ENCODE results near the gene ATPAF1.

The ATPAF1 gene

DNA sequence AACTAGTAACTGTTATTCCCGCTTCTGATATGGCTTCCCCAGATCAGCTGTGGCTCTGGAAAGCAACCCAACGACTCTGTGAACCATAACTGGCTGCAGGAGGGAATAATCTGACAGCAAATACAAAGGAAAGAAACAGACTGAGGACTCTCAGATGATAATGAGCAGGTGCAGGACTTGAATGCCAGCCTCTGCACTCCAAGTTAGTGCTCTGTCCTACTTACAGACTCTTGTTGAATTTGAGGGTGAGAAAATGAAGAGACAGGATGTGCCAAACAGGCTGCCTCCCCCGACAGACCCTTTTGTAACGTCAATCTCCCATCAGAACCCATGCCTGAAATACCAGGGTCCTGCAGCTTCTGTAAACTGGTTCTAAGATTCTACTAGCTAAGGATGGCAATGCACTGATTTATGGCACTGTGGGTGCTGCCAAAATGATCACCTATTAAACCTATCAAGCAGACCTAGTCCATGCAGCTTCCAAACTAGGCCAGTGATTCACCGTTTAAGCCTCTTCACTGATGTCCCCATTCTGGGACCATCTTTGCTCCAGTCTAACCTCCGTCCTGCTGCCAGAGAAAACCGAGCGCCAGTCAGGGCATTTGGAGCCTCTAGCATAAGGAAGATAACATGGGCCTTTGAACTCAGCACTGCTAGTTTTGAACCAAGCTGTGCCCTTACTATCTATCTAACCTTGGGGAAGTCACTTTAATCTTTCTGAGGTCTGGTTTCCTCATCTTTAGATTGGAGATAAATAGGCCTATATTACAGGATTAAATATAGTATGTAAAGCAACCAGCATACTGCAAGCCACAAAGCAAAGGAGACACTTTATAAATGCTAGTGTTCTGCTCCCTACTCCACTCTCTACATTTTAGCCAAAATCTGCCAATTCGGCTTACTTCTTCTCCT, 68.8 kb downstream of the ATPAF1 start:
- H3K9me3 ChIP-seq (ENCODE audit: low read length): no peaks in the 10 kb centered on the region
- no peak overlapping the region for H2AFZ ChIP-seq (ENCODE audit: low read depth, low read length)
- H3K4me1 ChIP-seq (ENCODE audit: insufficient read depth, low read length): peaks cover 9% of the 10 kb centered on the region
- H3K36me3 ChIP-seq (ENCODE audit: insufficient read depth, low read length): no peaks in the 10 kb centered on the region
- H3K4me3 ChIP-seq (ENCODE audit: low read length): no peak overlapping the region
- no peaks in the 10 kb centered on the region for H3K27me3 ChIP-seq (ENCODE audit: insufficient read depth, low read length)

DNA sequence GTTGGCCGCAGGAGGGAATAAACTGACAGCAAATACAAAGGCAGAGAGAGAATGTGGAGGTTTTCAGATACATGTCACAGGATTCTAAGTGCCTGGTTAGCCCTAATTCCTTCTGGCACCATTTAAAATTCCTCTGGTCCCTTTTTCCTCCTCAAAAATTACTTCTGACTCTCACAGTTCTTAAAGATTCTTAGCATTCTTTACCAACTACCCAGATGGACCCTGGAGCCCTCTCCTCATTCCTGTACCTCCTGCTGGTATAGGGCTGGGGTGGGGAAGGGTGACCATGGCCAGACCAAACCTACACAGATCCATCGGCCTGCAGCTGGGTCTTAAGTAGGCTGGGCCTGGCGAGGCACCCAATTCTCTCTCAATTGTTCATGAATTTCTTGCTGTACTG, 71.3 kb downstream of the ATPAF1 start:
- H3K4me1 ChIP-seq (ENCODE audit: insufficient read depth, low read length): no peaks in the 10 kb centered on the region
- H3K9me3 ChIP-seq (ENCODE audit: low read length): no peaks in the 10 kb centered on the region
- peaks cover 10% of the 10 kb centered on the region for H3K36me3 ChIP-seq (ENCODE audit: insufficient read depth, low read length)
- no peaks in the 10 kb centered on the region for H3K27me3 ChIP-seq (ENCODE audit: insufficient read depth, low read length)
- H2AFZ ChIP-seq (ENCODE audit: low read depth, low read length): no peak overlapping the region
- H3K4me3 ChIP-seq (ENCODE audit: low read length): no peak overlapping the region

DNA sequence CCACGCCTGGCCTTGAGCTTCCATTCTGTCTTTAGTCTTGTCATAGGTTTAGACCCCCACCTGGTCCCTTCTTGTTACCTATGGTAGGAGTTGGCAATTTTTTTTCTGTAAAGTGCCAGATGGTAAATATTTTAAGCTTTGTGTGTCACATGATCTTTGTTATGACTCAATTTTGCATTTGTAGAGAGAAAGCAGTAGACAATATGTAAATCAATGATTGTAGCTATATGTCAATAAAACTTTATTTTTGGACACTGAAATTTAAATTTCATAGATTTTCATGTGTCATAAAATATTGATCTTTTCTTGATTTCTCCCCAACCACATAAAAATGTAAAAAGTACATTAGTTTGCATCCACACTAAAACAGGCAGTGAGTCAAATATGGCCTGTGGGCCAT, 72.1 kb downstream of the ATPAF1 start:
- H3K4me3 ChIP-seq (ENCODE audit: low read length): no peak overlapping the region
- no peaks in the 10 kb centered on the region for H3K9me3 ChIP-seq (ENCODE audit: low read length)
- H3K27me3 ChIP-seq (ENCODE audit: insufficient read depth, low read length): no peaks in the 10 kb centered on the region
- H3K36me3 ChIP-seq (ENCODE audit: insufficient read depth, low read length): peaks cover 18% of the 10 kb centered on the region
- no peaks in the 10 kb centered on the region for H3K4me1 ChIP-seq (ENCODE audit: insufficient read depth, low read length)
- H2AFZ ChIP-seq (ENCODE audit: low read depth, low read length): no peak overlapping the region

- no peaks in the 10 kb centered on the region for H3K4me1 ChIP-seq (ENCODE audit: insufficient read depth, low read length)
- H3K9me3 ChIP-seq (ENCODE audit: low read length): peaks cover 5% of the 10 kb centered on the region
- H2AFZ ChIP-seq (ENCODE audit: low read depth, low read length): no peak overlapping the region
- no peak overlapping the region for H3K4me3 ChIP-seq (ENCODE audit: low read length)
- H3K27me3 ChIP-seq (ENCODE audit: insufficient read depth, low read length): no peaks in the 10 kb centered on the region
- H3K36me3 ChIP-seq (ENCODE audit: insufficient read depth, low read length): peaks cover 27% of the 10 kb centered on the region
These were observed 73.0 kb downstream of the ATPAF1 start for GRCh38 chr1:46595127-46595526.

- Histone ChIP-seq H3K4me1 (ENCODE audit: insufficient read depth, low read length) (no peaks in the 10 kb centered on the region), H2AFZ (ENCODE audit: low read depth, low read length) (no peak overlapping the region), H3K4me3 (ENCODE audit: low read length) (no peak overlapping the region), H3K36me3 (ENCODE audit: insufficient read depth, low read length) (peaks cover 35% of the 10 kb centered on the region), H3K27me3 (ENCODE audit: insufficient read depth, low read length) (no peaks in the 10 kb centered on the region), H3K9me3 (ENCODE audit: low read length) (peaks cover 15% of the 10 kb centered on the region)
These were observed 74.1 kb downstream of the ATPAF1 start for GRCh38 chr1:46594063-46594462.

DNA sequence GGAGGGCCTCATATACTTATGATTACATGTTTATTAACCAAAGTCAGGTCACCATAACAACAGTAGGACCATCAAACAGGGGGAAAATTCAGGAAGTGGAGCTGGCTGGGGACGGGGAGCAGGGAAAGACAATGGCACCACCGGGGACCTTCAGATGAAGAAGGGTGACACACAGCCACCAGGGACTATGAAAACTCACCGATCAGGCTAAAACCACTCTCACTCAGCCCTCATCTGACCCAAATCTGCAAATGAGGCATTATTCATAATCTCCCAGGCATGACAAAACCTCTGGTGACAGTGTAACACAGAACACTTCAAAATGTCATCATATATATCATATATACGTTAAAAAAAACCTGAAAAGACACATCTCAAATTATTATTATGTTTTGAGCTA, 75.3 kb downstream of the ATPAF1 start:
- H3K36me3 ChIP-seq (ENCODE audit: insufficient read depth, low read length): peaks cover 36% of the 10 kb centered on the region
- peaks cover 17% of the 10 kb centered on the region for H3K9me3 ChIP-seq (ENCODE audit: low read length)
- H2AFZ ChIP-seq (ENCODE audit: low read depth, low read length): no peak overlapping the region
- no peak overlapping the region for H3K4me3 ChIP-seq (ENCODE audit: low read length)
- H3K4me1 ChIP-seq (ENCODE audit: insufficient read depth, low read length): no peaks in the 10 kb centered on the region
- no peaks in the 10 kb centered on the region for H3K27me3 ChIP-seq (ENCODE audit: insufficient read depth, low read length)

DNA sequence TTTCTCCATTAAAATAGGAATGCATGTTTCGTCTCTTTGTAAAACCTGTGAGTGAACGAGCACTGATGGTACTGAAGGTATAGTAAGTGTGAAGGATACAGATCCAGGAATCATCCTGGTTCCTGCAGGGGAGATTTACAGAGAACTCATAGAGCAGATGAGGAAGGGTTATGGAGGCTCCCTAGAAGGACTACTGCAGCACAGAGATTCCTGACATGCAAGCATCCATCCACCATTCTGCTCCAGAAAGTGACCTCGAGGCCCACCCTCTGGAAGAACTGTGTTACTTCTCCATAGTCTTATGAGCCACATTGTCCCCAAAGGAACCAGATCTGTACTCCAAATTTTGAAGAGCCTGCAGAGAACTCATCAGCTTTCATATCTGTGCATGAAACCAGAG, 78.6 kb downstream of the ATPAF1 start:
- H3K27me3 ChIP-seq (ENCODE audit: insufficient read depth, low read length): no peaks in the 10 kb centered on the region
- H2AFZ ChIP-seq (ENCODE audit: low read depth, low read length): no peak overlapping the region
- peaks cover 17% of the 10 kb centered on the region for H3K9me3 ChIP-seq (ENCODE audit: low read length)
- no peaks in the 10 kb centered on the region for H3K4me1 ChIP-seq (ENCODE audit: insufficient read depth, low read length)
- H3K4me3 ChIP-seq (ENCODE audit: low read length): no peak overlapping the region
- H3K36me3 ChIP-seq (ENCODE audit: insufficient read depth, low read length): peaks cover 36% of the 10 kb centered on the region

DNA sequence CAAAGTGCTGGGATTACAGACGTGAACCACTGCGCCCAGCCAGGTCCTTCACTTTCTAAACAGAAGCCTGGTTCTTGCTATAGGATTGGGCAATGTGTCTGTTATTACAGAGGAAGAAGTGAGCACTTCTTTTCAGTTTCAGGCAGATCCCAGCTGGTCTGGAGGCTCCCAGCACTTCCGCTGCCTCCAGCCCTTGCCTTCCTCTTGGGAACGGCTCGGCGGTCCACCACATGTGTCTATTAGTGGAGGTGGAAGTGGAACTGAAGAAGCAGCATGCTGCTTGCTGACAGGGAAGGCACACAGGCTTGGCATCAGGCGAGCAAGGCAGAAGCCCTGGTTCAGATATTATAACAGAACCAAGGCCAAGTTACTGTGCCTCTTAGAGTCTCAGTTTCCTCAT, 81.1 kb downstream of the ATPAF1 start:
- Histone ChIP-seq H3K4me1 (ENCODE audit: insufficient read depth, low read length) (no peaks in the 10 kb centered on the region), H3K36me3 (ENCODE audit: insufficient read depth, low read length) (peaks cover 28% of the 10 kb centered on the region)

GRCh38 chr1:46585312-46585938, 82.7 kb downstream of the ATPAF1 start:
- H3K27me3 ChIP-seq (ENCODE audit: insufficient read depth, low read length): no peaks in the 10 kb centered on the region
- H3K9me3 ChIP-seq (ENCODE audit: low read length): peaks cover 15% of the 10 kb centered on the region
- peaks cover 17% of the 10 kb centered on the region for H3K36me3 ChIP-seq (ENCODE audit: insufficient read depth, low read length)
- H2AFZ ChIP-seq (ENCODE audit: low read depth, low read length): no peak overlapping the region
- no peak overlapping the region for H3K4me3 ChIP-seq (ENCODE audit: low read length)
- H3K4me1 ChIP-seq (ENCODE audit: insufficient read depth, low read length): no peaks in the 10 kb centered on the region

More for the DNA sequence above, 81.1 kb downstream of the ATPAF1 start:
- Histone ChIP-seq H2AFZ (ENCODE audit: low read depth, low read length) (no peak overlapping the region), H3K27me3 (ENCODE audit: insufficient read depth, low read length) (no peaks in the 10 kb centered on the region), H3K4me3 (ENCODE audit: low read length) (no peak overlapping the region), H3K9me3 (ENCODE audit: low read length) (peaks cover 17% of the 10 kb centered on the region)

- no peak overlapping the region for H3K4me3 ChIP-seq (ENCODE audit: low read length)
- no peak overlapping the region for H2AFZ ChIP-seq (ENCODE audit: low read depth, low read length)
- peaks cover 15% of the 10 kb centered on the region for H3K36me3 ChIP-seq (ENCODE audit: insufficient read depth, low read length)
These were observed 84.7 kb downstream of the ATPAF1 start for GRCh38 chr1:46583494-46583893.

GRCh38 chr1:46582972-46583371, 85.2 kb downstream of the ATPAF1 start:
- H3K9me3 ChIP-seq (ENCODE audit: low read length): no peaks in the 10 kb centered on the region
- H3K4me3 ChIP-seq (ENCODE audit: low read length): no peak overlapping the region
- H3K4me1 ChIP-seq (ENCODE audit: insufficient read depth, low read length): no peaks in the 10 kb centered on the region
- H3K36me3 ChIP-seq (ENCODE audit: insufficient read depth, low read length): peaks cover 15% of the 10 kb centered on the region
- no peak overlapping the region for H2AFZ ChIP-seq (ENCODE audit: low read depth, low read length)
- no peaks in the 10 kb centered on the region for H3K27me3 ChIP-seq (ENCODE audit: insufficient read depth, low read length)

More at GRCh38 chr1:46583494-46583893, 84.7 kb downstream of the ATPAF1 start:
- H3K9me3 ChIP-seq (ENCODE audit: low read length): no peaks in the 10 kb centered on the region
- no peaks in the 10 kb centered on the region for H3K4me1 ChIP-seq (ENCODE audit: insufficient read depth, low read length)
- H3K27me3 ChIP-seq (ENCODE audit: insufficient read depth, low read length): no peaks in the 10 kb centered on the region
